ENCODE data around the gene KRT74.
"Not testable (repeated sequence)": the region's sequence is repeated elsewhere in the genome, so short reads cannot be mapped to it uniquely, and the experiment has no call there.

The KRT74 gene

DNA sequence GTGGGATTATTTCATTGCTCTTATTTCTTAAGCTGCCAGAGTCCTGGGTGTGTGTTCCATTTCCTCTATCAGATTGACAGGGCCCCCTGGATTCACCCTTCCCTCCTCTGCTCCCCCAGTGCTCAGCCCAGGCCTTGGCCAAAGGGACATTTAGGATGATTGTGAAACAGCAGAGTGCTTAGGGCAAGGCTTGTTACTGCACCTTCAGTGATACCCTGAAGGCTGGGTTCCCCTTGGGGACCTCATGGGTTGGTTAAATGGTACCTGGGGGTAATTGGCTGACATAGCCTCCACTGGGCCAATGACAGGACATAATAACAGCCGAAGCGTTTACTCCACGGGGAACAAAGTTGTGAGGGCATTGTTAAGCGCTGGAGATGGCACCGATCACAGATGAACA lies 28.9 kb upstream of the KRT74 start:
- DNase-seq (ENCODE audit: low read depth): no peak

DNA sequence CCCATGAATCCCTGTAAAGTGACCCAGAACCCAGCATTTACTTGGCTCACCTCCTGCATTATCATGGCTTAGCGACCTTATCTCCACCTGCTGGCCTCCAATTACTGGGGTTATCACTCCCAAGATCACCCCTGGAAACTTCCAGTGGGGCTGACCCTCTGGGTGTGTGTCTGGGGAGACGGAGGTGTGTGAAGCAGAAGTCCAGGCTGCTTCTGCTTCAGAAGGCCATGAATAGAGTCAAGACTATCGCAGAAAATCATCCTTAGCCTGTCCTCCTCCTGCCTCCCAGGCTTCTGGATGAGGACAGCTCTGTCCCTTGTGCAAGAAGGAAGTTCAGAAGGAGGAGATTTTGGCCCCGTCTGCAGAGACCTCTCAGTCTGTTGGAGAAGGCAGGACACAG lies 28.0 kb upstream of the KRT74 start:
- DNase-seq (ENCODE audit: low read depth): no peak

DNA sequence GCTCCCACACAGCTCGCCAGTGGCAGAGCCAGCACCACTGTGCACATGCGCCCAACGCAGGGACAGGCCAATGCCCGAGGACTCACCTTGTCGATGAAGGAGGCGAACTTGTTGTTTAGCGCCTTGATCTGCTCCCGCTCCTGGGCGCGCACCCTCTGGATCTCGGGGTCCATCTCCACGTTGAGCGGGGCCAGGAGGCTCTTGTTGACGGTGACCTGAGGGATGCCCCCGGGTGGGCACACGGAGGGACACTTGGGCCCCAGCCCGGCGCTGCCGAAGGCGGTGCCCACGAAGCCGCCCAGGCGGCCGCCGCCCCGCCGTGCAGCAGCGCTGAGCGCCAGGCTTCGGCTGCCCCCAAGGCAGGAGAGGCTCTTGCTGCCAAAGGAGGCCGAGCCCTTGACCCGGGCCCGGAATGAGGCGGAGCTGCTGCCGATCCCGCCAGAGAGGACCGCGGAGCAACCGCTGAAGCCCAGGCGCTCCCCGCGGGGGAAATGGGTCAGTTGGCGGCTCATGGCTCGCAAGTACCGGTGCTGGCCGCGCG lies 27.4 kb upstream of the KRT74 start, which contains the start of gene KRT72:
Gene KRT72 (minus strand): TSS at position 523 of the 541 bp plus-strand sequence. CDS start 11 bp downstream, at position 512.
- no peak for DNase-seq (ENCODE audit: low read depth)

DNA sequence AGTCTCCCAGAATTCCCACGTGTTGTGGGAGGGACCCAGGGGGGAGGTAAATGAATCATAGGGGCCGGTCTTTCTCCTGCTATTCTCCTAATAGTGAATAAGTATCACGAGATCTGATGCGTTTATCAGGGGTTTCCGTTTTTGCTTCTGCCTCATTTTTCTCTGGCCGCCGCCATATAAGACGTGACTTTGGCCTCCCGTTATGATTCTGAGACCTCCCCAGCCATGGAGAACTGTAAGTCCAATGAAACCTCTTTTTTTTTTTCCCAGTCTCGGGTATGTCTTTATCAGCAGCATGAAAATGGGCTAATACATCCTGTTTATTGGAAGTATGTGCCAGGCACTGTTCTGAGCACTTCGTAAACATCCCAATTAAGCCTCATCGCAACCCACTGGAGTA lies 26.8 kb upstream of the KRT74 start:
- DNase-seq (ENCODE audit: low read depth): no peak

DNA sequence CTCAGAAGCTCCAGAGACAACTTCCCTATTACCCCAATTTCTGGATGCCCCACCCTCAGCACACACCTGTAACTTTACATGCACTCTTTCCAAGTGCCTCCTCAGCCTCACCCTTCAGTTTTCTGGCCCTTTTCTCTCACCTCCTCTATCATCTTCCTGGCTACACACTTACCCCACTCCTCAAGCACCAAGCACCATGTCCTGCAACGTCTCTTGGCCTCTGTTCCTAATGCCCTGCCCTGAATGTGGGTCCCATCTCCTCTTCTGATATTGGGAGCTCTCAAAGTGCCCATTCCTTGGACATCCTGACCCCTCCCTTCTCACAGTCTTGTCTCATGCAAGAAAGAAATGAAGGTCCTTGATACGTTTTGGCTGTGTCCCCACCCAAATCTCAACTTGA lies 26.4 kb upstream of the KRT74 start:
- DNase-seq (ENCODE audit: low read depth): no peak

DNA sequence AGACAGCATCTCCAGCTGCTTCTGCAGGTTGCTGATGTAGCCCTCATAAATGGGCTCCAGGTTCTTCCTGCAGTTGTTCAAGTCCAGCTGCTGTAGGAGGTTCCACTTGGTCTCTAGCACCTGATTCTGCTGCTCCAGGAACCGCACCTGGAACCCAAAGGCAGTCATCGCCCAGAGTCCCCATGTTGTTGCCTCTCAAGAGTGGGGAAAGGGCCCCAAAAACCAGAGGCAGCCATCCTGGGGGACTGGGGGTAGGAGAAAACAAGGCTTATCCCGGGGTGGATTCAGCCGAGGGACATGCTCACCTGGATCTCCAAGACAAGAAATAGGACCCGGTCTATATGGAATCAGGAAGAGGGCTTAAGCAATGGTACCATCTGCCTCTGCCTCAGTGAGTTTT lies 25.3 kb upstream of the KRT74 start:
- no peak for DNase-seq (ENCODE audit: low read depth)

DNA sequence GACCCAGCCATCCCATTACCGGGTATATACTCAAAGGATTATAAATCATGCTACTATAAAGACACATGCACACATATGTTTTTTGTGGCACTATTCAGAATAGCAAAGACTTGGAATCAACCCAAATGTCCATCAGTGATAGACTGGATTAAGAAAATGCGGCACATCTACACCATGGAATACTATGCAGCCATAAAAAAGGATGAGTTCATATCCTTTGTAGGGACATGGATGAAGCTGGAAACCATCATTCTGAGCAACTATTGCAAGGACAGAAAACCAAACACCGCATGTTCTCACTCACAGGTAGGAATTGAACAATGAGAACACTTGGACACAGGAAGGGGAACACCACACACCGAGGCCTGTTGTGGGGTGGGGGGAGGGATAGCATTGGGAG lies 20.6 kb upstream of the KRT74 start:
- DNase-seq (ENCODE audit: low read depth): not testable (repeated sequence)

DNA sequence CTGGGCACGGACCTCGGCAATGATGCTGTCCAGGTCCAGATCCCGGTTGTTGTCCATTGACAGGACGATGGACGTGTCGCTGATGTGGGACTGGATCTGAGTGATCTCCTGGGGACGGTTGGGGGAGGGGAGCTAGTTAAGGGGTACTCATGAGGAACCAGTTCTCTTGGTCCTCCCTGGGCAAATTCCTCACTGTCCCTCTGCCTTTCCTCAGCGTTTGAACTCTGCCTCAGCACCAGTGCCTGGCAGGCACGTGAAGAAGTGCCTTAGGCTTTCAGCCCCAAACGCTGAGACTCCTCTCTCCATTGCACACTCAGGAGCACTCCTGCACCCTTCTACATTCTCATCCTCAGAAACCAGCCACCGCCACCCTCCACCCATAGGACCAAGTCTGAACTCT lies 17.9 kb upstream of the KRT74 start:
- DNase-seq (ENCODE audit: low read depth): no peak

DNA sequence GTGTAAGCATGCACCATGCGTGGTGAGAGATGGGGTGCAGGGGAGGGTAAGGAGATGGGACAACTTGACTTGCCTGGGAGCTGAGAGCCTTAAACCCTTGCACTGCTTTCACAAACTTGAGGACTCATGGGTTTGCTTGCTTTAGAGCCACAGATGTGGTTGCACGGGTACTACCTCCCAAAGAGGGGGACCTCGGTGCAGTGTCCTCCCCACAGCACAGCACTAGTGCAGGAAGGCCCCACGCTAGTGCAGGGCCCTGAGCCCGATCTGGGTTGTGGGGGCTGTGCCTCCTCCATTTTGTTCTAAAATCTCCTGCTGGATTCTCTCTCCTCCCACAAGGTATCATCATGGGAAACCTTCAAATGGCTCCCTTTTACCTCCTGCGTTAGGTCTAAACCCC lies 16.4 kb upstream of the KRT74 start:
- DNase-seq (ENCODE audit: low read depth): no peak

DNA sequence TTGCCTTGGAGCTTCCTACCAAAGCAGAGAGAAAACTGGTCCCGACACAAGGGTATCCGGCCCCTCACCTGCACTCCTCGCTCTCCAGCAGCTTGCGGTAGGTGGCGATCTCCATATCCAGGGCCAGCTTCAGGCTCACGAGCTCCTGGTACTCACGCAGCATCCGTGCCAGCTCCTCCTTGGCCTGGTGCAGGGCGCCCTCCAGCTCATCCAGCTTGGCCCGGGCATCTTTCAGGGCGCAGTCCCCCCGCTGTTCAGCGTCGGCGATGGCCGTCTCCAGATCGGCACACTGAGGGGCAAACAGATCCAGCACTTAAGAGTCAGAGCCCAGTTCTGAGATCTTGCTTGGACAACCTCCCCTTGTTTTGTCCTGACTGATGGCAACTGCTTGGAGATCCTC lies 13.9 kb upstream of the KRT74 start:
- no peak for DNase-seq (ENCODE audit: low read depth)

DNA sequence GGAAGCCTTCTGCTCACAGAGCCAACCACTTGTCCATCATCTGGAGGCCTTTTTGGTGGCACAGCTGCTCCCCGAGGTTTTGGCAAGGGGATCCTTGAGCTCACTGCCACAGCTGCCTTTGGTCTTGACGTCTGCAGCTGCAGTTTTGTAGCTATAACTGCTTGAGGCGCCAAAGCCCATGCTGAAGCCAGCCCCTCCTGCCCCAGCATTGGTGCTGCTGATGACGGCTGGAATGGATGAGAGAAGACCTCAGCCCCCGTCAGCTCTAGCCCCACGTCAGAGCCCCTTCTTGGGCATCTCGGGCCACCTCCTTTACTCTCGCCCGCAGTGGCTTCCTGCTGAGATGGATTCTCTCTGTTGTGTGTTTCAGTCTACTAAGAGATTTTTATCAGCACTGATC lies 12.3 kb upstream of the KRT74 start:
- no peak for DNase-seq (ENCODE audit: low read depth)

DNA sequence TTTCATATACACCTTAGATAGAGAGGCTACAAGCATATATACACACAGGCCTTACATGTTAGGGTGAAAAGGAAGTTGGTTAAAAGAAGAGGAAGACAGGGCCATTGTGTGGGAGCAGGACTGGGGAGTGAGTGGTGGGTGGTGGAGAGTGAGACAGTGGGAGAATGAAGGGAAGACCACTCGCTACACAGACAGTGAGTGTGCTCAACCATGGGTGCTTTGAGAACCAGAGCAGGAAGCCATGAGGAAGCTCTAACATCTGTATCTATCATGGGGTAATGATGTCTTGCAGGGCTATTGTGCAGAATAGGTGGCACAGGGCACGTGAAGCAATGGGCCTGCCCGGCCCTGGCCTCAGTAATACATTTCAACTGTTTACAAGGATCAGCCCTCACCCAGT lies 11.4 kb upstream of the KRT74 start:
- no peak for DNase-seq (ENCODE audit: low read depth)

DNA sequence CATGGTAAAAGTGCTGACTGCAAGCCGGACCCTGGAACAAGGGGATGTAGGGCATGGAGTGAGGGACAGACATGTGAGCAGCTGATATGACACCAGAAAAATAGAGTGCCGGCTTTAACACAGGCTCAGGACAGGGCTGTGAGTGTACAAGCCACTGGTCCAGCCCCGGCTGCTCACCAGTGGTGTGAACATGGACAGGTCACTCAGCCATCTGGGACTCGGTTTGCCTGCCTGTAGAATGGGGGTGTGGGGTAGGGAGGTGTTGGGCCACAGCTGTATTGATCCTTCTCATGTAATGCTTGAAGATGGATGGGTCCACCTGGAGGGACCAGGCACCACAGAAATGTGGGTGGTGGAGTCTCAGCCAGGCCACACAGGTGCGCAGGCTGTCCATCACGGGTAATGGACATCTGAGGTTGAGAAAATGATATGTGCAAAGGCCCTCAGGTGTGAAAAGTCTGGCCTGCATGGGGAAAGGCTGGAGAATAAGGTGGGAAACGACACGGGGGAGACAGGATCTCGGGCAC lies 10.6 kb upstream of the KRT74 start:
- DNase-seq (ENCODE audit: low read depth): no peak

DNA sequence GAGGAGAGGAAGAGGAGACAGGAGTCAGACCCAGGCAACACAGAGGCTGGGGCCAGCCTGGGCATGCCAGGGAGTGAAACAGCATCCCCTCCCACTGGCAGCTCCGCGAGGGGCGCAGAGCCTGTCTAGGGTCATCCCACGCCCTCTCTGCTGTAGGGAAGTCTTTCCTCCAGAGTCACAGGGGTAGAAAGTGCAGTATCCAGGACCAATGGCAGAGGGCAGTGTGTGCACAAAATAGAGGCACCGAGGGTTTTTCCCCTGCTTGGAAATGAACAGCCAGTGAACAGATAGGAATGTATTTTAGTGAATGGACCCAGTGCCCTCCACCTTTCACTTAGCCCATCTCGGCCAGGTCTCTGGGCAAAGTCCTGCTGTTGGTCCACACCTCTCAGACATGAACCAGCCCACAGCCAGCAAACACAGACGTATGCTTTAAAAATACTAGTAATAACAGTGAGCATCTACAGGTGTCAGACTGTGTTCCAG lies 9.4 kb upstream of the KRT74 start:
- peak; percentile 69 for DNase-seq (ENCODE audit: low read depth)

DNA sequence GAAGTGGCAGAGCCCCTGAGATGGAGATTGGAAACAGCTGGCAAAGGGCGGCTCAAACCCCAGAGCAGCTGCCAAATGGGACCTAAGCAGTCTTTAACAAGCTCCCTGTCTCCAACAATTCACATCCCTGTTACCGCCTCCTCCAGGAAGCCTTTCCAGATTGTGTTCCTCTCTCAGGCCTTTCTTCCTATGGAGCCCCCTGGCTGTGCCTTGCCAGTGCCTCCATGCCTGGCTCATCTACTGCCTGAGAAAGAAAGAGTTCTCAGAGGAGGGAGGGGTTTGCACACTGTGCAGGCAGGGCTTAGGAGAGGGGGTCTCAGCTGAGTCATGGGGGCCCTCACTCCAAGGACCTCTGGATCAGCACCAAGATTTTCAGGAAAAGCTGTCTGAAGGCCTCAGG lies 8.8 kb upstream of the KRT74 start:
- no peak for DNase-seq (ENCODE audit: low read depth)

DNA sequence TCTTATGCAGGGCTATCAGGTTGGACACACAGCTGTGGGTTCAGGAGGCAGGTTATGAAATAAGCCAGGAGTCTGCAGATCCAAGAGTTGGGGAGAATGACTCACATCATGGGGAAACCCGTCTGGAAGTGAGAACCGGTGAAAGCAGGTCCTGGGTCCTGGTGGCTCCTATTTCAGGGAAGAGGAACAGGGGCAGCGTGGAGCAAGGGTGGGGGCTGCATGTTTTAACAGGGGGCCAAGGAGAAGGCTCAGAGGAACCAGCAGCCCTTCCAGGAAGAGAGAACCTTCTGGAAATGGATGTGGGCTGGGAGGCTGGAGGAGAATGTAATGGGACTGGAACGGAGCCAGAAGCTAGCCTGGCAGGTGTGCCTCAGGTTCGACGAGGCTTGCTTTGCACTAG lies 7.8 kb upstream of the KRT74 start:
- DNase-seq (ENCODE audit: low read depth): peak; percentile 30

DNA sequence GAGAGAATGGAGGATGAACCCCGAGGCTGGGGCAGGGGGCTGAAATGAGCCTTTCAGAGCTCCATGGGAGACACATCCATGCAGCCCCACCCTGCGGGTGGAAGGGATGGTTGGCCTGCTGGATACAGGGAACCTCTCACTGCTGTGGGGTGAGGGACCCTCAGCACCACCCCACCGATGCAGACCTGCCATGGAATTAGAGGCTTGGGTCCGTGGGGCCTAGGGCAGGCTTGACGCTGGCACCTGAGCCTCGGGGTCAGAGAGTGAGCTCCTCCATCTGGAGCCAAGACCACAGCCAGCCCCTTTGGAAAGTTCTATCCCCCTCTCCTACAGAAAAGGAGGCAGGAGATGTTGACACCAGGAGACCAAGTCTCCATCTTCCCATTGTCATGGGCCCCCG lies 7.4 kb upstream of the KRT74 start:
- no peak for DNase-seq (ENCODE audit: low read depth)

DNA sequence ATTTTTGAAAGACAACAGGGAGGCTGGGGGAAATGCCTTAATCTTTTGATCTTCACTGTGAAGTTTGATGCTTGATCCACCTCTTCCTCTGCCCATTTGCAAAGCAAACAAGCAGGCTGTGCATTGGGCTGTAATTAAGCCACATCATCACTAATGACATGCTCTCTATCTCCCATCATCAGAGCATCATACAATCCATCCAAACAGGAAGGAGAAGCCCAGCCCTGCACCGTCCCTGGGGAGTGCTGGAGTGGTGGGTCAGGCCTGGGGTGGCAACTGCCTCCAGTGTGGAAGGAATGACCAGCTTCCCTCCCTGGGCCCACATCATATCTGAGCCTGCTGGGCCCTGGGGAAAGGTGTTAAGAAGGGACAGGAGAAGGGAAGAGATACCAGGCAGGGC lies 6.9 kb upstream of the KRT74 start:
- no peak for DNase-seq (ENCODE audit: low read depth)

DNA sequence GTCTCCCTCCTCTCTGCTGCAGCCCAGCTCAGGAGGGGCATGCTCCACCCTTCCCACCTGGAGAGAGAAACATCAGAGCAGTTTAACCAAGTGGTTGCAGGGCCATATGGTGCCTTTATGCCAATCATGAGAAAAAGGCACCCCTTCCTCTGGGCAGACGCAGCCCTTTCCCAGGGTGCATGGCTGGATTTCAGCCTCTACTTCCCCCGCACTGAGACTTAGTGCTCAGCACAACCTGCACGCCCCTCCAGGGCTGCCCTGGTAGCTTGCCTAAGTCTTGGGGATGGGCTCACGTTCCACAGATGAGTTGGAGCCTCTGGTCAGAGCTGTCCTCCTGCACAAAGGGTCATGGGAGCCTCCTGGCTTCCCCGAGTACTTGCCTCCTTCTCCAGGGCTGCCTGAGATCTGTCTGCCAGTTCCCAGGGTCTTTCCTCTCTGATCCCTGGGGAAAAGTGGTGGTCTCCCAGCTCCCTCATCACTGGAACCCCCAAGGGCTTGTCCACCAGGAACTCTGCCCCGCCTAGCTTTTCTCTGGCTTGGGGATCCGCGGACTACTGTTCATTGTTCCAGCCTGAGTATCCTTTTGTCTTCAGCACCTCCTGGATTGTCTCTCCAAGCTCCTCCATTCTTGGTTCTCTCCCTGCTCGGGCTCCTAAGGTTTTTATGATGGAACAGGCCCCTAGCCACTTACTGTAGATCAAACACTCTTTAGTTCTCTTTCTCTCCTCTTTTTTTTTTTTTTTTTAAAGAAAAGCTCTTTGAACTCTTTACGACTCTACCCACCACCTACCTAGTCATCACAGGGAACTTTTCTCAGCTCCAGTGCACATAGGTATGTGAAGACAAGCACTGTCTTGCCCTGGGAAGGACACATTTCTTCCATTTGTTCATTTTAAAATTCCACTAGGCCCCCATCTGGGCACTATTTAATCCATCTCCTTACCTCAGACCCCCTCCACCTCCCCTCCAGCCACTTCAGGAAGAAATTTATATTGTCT lies 6.1 kb upstream of the KRT74 start:
- no peak for DNase-seq (ENCODE audit: low read depth)

DNA sequence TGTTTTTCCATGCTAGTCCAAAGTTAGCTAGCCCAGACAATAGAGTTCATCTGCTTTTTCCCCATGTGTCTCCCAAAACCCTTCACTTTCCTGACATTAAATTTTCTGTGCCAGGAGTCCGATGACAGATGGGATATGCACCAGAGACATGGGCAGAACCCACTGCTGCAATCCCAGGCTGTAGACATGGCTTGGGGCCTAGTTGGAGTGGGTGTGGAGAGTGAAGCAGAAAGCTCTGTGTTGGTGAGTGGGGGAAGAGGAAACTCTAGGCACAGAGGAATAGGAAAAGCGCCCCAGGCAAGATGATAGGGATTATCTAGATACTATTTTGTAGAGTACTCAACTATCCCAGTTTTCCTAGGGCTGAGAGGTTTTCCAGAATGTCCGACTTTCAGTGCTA lies 4.8 kb upstream of the KRT74 start:
- no peak for DNase-seq (ENCODE audit: low read depth)

DNA sequence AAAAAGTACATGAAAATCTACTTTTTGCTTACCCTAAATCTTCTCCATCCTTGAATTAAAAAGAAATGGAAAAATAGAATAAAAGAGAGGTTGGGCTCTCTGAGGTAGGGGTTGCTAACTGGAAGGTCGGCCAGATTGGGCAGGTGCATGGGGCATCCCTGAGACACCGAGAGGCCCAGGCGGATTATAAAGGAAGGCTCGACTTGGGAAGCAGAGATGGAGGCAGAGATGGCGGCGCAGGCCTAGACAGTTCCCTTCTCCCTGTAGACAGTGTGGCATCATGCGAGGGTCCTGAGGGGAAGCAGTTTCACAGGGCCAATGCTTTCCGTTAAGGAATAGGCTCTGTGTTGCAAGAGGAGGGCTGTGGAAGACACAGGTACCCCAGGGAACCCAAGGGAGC lies 3.7 kb upstream of the KRT74 start:
- DNase-seq (ENCODE audit: low read depth): no peak

DNA sequence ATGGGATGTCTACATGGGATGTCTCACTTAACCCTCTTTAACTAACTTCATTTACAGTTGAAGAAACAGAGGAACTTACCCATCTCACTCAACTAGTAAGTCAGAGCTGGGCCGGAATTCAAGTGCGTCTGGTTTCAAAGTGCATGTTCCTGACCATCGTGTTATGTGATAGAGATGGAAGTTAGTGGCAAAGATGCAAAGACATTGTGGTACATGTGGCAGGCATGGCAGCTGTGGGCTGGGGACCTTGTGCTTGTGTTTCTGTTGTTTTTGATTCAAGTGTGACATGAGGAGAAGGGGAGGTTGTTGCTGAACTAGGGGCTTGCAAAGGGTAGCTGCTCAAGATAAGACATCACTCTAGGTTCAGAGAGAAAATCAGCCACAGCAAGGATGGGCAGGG lies 2.3 kb upstream of the KRT74 start:
- no peak for DNase-seq (ENCODE audit: low read depth)

DNA sequence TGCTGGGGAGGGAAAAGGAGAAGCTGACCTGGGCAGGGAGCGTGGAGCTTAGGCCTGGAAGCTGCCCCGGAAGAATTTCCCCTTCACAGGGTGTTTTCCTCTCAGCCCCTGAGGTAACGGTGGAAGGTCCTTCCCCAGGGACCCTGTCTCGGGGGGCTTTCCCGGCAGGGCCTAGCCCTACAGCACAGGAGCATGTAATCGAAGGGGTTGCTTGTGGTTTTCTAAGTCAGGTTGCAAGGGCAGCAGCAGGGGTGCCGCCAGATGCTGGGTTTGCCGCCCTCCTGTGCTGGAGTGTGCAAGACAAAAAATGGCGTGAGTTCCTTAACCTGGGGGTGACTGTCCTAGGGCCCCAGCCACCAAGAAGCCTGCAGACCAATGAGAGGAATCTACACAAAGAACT lies 1.6 kb upstream of the KRT74 start:
- no peak for DNase-seq (ENCODE audit: low read depth)

Data from ELR (cell line).